ENCODE data around the gene ALDH3A1.

DNA sequence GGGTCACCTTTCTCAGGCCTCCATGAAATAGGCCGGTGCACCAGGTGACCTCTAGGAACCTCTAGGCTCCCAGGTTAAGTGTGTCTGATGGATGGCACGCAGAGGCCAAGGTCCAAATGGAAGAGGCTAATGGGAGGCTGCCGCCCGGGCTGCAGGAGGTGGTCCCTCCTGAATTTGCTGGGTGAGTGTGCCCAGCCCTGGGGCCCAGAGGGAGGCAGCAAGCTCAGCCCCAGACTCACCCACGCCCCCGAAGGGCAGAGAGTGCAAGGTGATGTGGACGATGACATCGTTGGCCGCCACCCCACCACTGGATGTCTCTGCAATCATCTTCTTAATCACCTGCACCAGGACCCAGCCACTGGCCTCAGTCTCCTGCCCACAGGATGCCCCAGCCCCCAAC is 9.3 kb downstream of the ALDH3A1 start:
- TF ChIP-seq, protein P1, sequence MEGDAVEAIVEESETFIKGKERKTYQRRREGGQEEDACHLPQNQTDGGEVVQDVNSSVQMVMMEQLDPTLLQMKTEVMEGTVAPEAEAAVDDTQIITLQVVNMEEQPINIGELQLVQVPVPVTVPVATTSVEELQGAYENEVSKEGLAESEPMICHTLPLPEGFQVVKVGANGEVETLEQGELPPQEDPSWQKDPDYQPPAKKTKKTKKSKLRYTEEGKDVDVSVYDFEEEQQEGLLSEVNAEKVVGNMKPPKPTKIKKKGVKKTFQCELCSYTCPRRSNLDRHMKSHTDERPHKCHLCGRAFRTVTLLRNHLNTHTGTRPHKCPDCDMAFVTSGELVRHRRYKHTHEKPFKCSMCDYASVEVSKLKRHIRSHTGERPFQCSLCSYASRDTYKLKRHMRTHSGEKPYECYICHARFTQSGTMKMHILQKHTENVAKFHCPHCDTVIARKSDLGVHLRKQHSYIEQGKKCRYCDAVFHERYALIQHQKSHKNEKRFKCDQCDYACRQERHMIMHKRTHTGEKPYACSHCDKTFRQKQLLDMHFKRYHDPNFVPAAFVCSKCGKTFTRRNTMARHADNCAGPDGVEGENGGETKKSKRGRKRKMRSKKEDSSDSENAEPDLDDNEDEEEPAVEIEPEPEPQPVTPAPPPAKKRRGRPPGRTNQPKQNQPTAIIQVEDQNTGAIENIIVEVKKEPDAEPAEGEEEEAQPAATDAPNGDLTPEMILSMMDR (IDR thresholded peaks at IDR 0.05), result no peak
- no peak for TF ChIP-seq NFYB (CRISPR knock-in tag; conservative IDR thresholded peaks at IDR 0.05; ENCODE audit: low read depth)
- TF ChIP-seq ETV6 (CRISPR knock-in tag; IDR thresholded peaks at IDR 0.05), result no peak
- TF ChIP-seq, protein P2, sequence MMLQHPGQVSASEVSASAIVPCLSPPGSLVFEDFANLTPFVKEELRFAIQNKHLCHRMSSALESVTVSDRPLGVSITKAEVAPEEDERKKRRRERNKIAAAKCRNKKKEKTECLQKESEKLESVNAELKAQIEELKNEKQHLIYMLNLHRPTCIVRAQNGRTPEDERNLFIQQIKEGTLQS (CRISPR knock-in tag; conservative IDR thresholded peaks at IDR 0.05), result no peak
- TF ChIP-seq ZNF121 (CRISPR knock-in tag; IDR thresholded peaks at IDR 0.05), result no peak
